IPS DF 19.7 (cell line): ENCODE data around the gene PRKX.
"Not testable (repeated sequence)": the region's sequence is repeated elsewhere in the genome, so short reads cannot be mapped to it uniquely, and the experiment has no call there.

Experiments
- DNase-seq: peaks from one replicate; pipeline ENCODE4 v3.0.0-alpha.2; 2013; ENCODE audit warnings: low read depth, low spot score

PRKX gene

DNA sequence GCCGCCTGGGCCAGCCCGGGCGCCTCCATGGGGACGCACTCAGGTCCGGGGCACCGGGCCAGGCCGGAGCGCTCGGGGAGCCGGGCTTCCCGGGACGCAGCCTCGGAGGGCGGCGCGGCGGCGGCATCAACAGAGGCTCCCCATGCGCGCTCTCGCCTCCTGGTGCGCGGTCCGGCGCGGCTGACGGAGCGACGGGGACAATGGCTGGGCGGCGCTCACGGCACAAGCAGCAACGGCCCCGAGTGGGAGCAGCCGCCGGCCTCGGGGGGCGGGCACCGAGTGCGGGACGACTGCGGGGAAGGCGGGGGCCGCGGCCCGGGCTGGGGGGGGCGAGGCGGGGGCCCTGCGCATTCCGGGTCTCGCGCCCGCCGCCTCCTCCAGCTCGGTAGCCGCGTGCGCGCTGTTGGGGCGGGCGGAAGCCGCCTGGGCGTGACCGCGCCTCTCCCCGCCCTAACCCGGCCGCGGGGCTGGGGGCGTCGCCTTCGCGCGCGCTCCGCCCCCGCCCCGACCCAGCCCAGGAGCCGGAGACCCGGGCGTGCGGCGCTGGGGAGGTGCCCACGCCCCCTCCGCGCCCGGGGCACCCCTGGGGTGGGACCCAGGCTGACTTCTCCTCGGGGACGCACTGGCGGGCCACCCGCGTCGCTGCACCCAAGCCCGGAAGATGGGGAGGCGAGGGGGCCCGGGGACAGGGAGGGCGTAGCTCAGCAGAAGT is at the start of gene PRKX:
Gene PRKX, minus strand, starts transcription at position 425 of the 712 bp plus-strand sequence. Its CDS starts 396 bp downstream, at position 29.
- DNase-seq: no peak

DNA sequence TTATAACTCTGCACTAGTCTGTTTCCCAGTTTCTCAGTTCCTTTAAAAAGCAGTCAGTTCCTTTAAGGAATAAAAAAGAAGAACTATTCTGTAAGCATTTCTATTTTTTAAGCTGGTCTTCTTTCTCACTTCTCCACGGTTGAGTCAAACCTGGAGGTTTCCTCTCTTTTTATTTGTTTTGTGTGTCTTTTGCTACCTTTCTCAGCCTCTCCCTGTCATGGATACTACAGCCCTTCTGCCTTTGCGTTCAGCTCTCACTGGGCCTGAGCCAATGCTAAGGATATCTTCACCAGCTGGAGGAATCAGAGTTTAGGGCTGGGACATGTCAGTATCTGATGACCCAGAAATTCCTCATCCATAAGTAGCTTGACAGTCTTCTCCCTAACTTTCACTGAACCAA is 49.7 kb upstream of the PRKX start:
- no peak for DNase-seq

DNA sequence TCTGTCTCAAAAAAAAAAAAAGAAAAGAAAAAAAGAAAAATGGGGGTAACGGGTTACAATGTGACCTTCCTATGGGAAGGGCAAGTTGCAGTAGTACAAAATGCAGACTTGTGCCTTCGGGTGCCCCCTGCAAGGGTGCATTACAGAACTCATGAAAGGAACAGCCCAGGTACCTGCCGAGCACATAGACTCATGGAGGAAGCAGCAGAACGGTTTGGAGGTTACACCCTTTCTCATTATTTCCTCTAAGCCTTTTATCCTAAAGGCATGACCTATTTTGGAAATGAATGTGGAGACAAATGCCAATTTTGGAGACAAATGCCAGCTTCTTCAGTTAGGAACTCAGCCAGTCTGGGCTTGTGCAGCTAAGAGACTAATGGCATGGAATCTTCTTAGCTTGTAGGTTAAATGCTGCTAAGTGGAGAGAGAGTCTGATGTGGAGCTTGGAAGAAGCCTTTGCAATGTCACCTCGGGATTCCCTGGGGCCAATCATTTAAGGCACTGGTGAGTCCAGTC is 44.1 kb upstream of the PRKX start:
- no peak for DNase-seq

DNA sequence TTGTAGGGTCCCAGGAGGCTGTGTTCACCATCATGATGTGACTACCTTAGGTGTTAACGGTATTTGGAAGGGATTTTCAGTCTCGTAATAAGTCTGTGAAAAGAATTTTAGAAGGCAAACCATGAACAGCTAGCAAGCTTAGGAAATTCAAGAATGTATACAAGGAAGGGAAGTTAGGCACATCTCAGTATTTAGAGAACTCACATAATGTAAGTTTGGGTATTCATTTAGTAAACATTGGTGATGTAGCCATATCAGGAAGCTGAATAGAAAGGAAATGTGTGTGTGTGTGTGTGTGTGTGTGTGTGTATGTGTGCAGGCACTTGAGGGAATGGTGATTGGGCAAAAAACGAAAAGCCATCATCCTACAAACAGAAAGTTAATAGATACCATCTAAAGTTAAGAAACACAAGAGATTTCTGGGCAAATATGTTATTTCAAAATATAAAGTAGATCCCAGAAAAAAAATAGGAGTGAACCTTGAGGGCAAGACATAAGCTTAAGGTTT is 34.7 kb upstream of the PRKX start:
- DNase-seq: no peak

DNA sequence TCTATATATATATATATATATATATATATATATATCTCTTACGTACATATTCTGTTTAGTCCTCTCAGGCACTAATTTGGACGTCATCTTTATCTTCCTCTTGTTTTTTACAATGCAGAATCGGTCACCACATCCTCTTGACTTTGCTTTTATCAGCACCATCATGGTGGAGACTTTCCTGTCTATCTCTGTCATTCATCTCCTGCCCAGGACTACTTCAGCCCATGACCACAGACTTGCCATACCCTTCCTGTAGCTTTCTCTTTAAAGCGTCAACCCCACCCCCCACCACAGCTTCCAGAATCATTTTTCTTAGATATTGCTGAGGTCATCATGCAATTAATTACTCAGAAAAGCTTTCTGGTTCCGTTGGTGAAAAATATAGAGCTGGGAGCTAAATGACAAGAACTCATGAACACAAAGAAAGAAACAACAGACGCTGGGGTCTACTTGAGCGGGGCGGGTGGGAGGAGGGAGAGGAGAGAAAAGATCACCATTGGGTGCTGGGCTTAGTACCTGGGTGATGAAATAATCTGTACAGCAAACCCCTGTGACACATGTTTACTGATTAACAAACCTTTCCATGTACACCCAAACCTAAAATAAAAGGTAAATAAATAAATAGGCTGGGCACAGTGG is 30.5 kb upstream of the PRKX start:
- no peak for DNase-seq

DNA sequence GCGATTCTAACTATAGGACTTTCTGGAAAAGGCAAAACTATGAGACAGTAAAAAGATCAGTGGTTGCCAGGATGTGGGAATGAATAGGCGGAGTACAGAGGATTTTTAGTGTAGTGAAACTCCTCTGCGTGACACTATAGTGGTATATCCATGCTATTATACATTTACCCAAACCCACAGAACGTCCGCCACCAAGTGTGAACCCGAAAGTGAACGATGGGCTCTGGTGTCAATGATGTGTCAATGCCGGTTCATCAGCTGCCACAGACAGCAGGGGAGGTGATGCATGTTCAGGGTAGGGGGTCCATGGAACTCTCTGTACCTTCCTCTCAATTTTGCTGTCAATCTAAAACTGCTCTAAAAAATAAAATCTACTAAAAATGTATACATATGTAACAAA is 27.5 kb upstream of the PRKX start:
- DNase-seq: not testable (repeated sequence)

DNA sequence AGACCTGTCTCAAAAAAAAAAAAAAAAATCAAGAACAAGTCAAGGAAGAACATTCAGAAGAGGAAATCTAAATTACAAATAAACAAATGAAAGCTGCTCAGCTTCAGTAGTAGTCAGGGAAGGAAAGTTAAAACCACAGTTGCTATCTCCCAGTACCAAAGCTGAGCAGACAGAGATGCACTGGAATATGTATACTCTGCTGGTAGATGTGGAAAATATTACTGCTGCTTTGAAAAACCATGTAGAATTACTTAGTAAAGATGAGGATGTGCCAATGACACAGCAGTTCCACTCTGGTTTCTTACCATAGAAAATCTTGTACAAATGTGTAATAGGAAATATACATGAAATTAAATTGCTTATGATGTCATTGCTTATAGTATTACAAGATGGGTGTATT is 25.1 kb upstream of the PRKX start:
- DNase-seq: no peak

DNA sequence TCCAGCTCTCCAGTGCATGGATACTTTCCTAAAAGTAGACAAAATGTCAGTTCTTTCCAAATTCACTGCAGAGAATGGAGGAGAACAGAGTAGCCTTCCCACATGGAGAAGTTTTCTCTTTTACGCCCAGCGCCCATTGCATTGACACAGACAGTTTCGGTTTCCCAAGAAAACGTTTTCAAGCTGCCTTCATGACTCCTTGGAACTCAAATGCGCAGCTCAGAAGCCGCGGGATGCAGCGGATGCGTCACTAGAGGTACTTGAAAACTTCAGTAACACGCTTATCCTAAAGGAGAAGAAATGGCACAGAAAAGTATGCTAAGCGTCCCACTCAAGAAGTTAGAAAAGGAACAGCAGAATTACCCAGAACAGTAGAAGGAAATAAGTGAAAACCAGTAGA is 23.1 kb upstream of the PRKX start:
- DNase-seq: not testable (repeated sequence)

DNA sequence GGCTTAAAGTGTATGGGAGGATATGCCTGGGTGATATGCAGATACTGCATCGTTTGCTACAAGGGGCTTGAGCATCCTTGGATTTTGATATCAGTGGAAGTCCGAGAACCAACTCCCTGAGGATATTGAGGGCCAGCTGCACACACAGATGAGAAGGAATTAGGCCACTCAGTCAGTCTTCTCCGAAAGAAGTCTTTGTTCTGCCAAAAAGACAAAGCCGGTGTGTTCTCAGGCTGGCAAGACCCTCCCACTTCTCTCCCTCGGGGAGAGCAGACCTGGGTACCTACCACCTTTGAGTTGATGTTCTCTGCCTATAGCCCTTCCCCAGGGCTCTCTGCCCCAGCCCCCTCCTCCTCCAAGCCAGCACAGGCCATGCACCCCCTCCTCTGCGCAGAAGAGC is 22.4 kb upstream of the PRKX start:
- not testable (repeated sequence) for DNase-seq

DNA sequence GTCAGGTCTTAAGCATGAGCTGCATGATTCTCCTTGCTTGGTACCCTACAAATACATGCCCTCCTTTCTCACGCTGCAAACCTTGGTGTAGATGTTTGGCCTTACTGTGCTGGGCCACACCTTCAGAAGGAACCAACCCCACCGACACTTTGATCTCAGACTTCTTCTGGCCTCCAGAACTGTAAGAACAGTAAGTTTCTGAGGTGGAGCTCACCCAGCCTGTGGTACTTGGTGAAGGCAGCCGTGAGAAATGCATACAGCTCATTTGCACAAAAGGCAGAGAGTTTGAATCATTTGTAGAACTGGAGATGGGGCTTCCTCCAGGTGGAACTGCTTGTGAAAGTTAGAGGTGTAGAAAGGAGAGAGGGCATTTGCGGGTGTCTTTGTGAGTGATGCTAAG is 21.0 kb upstream of the PRKX start:
- not testable (repeated sequence) for DNase-seq

DNA sequence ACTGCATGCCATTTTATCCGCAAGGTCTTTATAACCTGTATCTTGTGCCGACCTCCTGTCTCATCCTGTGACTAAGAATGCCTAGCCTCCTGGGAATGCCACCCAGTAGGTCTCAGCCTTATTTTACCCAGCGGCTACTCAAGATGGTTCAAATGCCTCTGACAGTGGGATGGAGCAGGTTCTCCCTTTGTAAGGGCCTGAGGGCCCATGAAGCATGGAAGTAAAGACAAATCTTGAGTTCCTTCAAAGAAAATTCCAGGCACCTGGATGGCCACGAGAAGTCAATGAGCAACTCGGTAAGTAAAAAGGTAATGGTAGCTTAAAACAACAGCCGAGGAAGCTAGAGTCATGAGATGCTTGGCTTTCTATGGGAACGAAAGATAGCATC is 19.6 kb upstream of the PRKX start:
- DNase-seq: no peak

DNA sequence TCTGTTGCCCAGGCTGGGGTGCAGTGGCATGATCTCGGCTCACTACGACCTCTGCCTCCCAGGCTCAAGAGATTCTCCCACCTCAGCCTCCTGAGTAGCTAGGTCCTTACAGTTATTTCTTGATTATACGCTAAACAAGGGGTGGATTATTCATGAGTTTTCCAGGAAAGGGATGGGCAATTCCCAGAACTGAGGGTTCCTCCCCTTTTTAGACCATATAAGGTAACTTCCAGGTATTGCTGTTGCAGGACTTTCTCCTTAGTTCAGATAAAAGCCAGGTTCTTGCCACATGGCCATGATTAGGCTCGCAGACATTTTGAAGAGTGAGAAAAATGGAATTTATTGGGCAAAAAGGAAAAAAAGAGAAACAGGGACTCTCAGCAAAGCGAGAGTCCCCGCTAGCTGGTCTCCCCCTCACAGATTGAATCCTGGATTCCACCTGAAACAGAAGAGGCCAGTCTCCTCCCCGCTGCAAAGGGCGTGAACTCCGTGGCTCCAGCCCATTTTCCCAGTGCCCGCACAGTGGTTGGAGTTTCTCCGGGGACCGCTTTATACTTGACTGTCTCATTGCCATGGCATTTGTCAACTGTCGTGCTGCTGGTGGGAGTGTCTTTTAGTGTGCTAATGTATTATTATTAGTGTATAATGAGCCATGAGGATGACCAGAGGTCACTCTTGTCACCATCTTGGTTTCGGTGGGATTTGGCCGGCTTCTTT is 19.0 kb upstream of the PRKX start:
- not testable (repeated sequence) for DNase-seq

DNA sequence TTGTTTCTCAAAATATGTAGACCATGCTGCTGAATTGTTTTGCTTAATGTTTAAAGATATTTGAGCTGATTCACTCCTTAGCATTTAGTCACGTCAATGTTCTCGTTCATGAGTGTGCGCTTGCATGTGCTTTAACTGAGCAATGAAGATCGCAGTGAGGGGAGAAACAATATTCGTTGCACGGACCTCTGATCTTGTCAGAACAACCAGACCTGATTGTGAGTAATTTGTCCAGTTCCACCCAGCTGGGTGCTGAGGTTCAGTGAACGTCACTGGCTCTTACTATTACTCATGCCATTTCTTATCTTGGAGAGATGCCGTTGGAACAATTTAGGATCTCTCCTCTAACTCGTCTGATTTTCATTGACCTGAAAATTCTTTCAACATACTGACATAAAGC is 15.0 kb upstream of the PRKX start:
- no peak for DNase-seq

DNA sequence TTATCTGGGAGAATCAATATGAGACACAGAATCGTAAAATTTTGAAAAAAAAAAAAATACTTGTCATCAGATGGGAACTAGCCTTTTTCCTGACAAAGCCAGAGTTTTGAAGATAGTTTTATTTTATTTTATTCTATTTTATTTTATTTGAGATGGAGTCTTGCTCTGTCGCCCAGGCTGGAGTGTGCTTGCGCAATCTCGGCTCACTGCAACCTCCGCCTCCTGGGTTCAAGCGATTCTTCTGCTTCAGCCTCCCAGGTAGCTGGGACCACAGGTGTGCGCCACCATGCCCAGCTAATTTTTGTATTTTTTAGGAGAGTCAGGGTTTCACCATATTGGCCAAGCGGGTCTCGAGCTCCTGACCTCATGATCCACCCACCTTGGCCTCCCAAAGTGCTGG is 10.0 kb upstream of the PRKX start:
- DNase-seq: not testable (repeated sequence)

DNA sequence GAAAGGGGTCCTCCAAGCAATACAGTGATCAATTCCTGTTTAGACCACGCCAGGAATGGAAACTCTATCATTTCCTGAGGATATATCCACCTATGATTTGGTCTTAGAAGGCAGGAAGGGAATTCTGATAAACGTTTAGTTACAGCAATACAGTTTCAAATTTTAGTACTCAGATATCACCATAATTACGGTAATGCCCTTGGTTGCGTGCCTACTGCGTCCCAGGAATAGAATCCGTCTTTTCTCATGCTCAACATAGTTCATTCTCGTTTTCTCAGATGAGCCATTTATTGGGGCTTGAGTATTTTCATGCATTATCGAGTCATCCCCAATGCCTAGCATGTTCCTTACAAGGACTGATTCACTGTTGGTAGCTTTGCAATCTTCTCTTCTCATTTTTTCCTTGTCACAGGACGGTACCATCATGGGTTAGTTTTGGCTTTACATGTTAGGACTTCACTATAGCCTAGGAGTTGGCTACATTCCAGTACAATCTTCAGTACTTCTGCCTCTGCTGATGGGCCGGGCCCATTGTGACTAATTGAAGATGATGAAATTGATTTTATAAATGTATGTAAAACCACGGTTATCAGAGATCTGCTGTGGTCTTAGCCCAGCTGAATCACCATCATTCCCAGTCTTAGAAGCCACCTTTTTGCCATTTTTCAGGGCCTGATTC is 4.4 kb upstream of the PRKX start:
- DNase-seq: no peak

DNA sequence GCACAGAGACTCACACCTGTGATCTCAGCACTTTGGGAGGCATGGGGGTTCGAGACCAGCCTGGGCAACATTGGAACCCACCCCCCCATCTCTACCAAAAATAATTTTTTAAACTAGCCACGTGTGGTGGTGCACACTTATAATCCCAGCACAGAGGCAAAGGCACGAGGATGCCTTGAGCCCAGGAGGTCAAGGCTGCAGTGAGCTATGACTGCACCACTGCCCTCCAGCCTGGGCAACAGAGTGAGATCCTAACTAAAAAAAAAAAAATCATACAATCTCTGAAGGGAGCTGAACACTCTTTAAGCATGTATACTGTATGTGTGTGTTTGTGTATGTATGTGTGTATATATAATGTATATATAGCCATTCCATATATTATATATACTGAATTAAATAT is 2.5 kb upstream of the PRKX start:
- no peak for DNase-seq

DNA sequence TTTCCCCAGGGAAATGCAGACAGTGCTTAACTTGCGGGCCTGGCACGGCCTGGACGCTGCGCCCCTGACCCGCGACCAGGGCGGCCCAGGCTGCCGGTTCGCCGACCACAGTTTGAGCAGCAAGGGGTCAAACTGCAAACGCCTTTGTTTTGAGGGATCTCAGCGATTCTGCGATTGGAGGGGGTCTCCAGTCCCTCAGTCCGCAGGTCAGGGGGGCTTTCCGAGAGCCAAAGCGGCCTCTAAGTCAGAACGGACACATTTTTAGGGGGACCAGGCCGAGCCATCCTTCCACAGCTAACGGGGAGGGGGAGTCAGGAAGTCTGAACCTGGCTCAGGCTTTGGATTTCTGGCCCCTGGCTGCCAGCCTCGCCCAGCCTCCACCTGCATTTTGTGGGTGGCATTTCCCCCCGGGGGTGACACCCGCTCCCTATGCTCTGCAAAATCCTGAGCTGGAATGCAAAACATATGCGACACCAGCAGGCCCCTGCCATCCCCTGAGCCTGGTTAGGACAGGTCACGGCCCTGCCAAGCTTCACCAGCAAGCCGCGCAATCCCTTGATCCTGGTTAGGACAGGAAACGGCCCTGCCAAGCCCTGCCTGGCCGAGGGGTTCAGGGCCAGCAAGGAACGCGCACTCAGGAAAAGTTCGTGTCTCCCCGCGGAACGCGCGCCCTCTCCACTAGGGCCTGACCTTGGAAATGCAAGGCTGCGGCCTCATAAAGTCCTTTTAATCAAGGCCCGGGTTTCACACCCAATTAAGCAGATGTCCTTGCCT is 1.4 kb upstream of the PRKX start:
- DNase-seq: not testable (repeated sequence)

DNA sequence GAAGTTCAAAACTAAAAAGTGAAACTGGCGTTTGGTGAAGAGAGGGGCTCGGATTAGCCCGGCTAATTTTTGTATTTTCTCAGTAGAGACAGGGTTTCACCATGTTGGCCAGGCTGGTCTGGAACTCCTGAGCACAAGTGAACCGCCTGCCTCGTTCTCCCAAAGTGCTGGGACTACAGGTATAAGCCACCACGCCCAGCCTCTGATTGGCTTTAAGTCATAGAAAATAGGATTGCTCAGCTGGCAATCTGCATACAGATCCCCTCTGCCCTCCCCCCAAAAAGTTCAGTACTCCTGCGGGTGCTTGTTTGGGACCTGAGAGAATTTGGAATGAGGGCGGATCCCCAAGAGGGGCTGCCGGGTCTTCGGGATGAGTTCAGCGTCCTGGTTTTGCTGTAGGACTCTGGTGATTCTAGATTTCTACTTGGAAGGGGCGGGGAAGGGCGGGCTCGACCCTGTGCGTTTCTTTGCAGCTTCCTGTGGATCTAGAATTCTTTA is 537 bp upstream of the PRKX start:
- DNase-seq: no peak

DNA sequence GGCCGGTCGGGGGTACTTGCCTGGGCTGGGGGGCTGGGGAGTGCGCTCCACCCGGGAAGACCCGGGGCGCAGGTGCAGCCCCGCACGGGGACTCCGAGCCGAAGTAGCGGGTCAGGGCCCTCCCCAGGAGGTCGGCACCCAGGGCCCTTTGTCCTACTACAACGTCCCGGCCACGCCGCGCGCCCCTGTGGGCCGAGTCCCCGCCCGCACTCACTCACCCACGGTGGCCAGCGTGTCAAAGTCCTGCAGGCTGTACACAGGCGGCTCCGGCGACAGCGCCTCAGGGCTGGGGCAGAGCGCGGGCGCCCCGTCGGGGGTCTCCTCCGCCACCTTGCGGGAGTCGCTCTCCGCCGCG is 602 bp downstream of the PRKX start:
- DNase-seq: no peak

DNA sequence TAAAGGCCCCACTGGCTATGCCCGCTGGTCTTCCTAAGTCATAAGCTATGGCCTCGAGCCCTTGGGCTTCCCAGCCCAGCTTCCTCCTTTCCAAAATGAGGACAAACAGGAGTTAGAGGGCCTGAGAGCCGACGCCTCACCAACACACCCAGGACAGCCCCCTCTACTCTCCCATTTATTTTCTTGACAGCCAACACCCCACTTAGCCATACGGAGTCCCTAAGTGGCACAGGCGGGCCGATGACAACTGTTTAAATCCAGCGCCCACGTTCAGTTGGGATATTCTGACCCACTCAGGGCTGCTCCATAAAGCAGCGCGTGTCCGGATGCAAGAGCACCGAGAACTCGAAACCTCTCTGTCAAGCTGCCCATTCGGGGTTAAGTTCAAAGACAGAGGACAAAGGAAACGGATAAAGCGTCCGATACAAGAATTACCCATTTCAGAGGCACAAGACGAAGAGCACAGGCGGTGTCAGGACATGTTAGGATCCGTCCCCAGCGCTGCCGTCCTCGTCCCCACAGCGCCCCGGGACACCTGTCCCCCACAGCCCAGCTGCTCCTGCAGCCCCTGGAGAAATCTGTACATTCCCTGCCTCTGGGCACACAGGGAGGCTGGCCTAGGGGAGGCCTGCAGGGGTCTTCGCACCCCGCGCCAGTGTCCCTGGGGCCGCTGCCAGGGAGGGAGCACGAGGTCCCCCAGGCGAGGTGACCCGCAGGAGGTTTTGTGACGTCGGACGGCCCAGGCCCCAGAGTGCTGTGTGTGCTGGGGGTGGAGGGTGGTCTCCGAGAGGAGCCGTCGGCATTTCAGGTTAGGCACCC is 1.2 kb downstream of the PRKX start:
- no peak for DNase-seq
